T-cell (primary cell): ENCODE measurements around the gene DAAM1. TPM values are rescaled to one million over a fixed set of nuclear protein-coding genes. Genes with fewer than 3 reads are reported as not detected.

Source experiments
- ATAC-seq, 4 experiments: fragments of 200-7000 bp in 3 of 4; fragments of 150-1000 bp in 1 of 4; cut with Tn5 transposase; replicated peaks in 1 of 4; 1 replicate in 3 of 4; 2 replicates in 1 of 4; pipeline ENCODE4 v1.10.0; 2021; ENCODE audit warnings: moderate library complexity in 3 of 4, mild to moderate bottlenecking in 2 of 4, moderate number of reproducible peaks in 1 of 4
- CTCF ChIA-PET, 2 donors: fragments of 300-600 bp; sonication (Branson Sonifier 250); formaldehyde crosslinking; loops; one replicate each; lab custom pipeline; 2022; ENCODE audit warnings: antibody characterized with exemption in 2 of 2; lab: Charles Lee
- POLR2A ChIA-PET, 2 donors: fragments of 300-600 bp; sonication (Branson Sonifier 250); formaldehyde crosslinking; loops; one replicate each; lab custom pipeline; 2022; ENCODE audit warnings: antibody characterized with exemption in 2 of 2; lab: Charles Lee
- DNase-seq, 35 experiments: peaks; one replicate each; pipeline versions ENCODE4 v3.0.0 to v3.0.0-alpha.2; 2013 to 2023
- H3K27ac ChIP-seq: one replicate; pipeline ENCODE4 v1.5.1; 2013; ENCODE audit warnings: low read length
- H3K27me3 ChIP-seq, 2 experiments: replicated peaks in 1 of 2; 1 replicate in 1 of 2; 2 replicates in 1 of 2; pipeline versions ENCODE4 v1.6.1 to v1.7.0; 2013; ENCODE audit warnings: low read length in 1 of 2, mixed read lengths in 1 of 2; ENCODE audit not compliant: control insufficient read depth in 2 of 2, insufficient read depth in 2 of 2; ENCODE audit errors: extremely low read depth in 1 of 2
- H3K36me3 ChIP-seq, 2 donors: 1 replicate in 1 of 2; 2 replicates in 1 of 2; pipeline versions ENCODE4 v1.6.1 to v1.7.0; 2013; ENCODE audit warnings: low read length in 1 of 2; ENCODE audit not compliant: control insufficient read depth in 2 of 2, insufficient read depth in 1 of 2; ENCODE audit errors: extremely low read depth in 1 of 2
- H3K4me1 ChIP-seq, 2 experiments: 1 replicate in 1 of 2; 2 replicates in 1 of 2; pipeline versions ENCODE4 v1.6.1 to v1.7.0; 2013; ENCODE audit warnings: low read length in 2 of 2, mixed read lengths in 1 of 2; ENCODE audit not compliant: insufficient read depth in 2 of 2, control insufficient read depth in 1 of 2; ENCODE audit errors: extremely low read depth in 1 of 2
- H3K4me3 ChIP-seq, 2 donors: 1 replicate in 1 of 2; 2 replicates in 1 of 2; pipeline versions ENCODE4 v1.5.1 to v1.7.0; 2013; ENCODE audit warnings: mild to moderate bottlenecking in 2 of 2, low read length in 1 of 2, moderate library complexity in 1 of 2; ENCODE audit not compliant: control insufficient read depth in 1 of 2; ENCODE audit errors: extremely low read depth in 1 of 2
- H3K9me3 ChIP-seq: 2 replicates; pipeline ENCODE4 v1.7.0; 2013
- H3K27ac Mint-ChIP-seq, 2 donors: one replicate each; pipeline ENCODE4 v1.8.0; 2020 to 2021; ENCODE audit warnings: mild to moderate bottlenecking in 2 of 2, mixed read lengths in 2 of 2
- H3K27me3 Mint-ChIP-seq, 2 donors: one replicate each; pipeline ENCODE4 v1.8.0; 2021 to 2022; ENCODE audit warnings: mixed read lengths in 2 of 2
- H3K36me3 Mint-ChIP-seq: one replicate; pipeline ENCODE4 v1.8.0; 2021; ENCODE audit warnings: mixed read lengths
- H3K4me1 Mint-ChIP-seq, 3 donors: one replicate each; pipeline ENCODE4 v1.8.0; 2020 to 2022; ENCODE audit warnings: mixed read lengths in 3 of 3, mild to moderate bottlenecking in 1 of 3
- H3K4me3 Mint-ChIP-seq, 3 donors: one replicate each; pipeline ENCODE4 v1.8.0; 2020 to 2022; ENCODE audit warnings: mild to moderate bottlenecking in 3 of 3, mixed read lengths in 3 of 3, moderate library complexity in 3 of 3
- H3K9me3 Mint-ChIP-seq, 3 donors: one replicate each; pipeline ENCODE4 v1.8.0; 2020 to 2022; ENCODE audit warnings: mixed read lengths in 3 of 3
- WGBS: methylation state at CpG from one replicate; pipeline ENCODE4 v1.1.5; 2013; ENCODE audit warnings: missing lambda C conversion rate; ENCODE audit not compliant: insufficient coverage; 5-methylcytosine and 5-hydroxymethylcytosine counted together
- total RNA-seq, 35 experiments: library from RNA in 6 of 35; stranded (reverse) in 6 of 35; fragments of 120-200 nt in 1 of 35; gene quantifications; one replicate each; pipeline versions ENCODE4 v1.2.1 to v1.2.4 and lab custom pipeline; 2013 to 2026

The DAAM1 gene
- total RNA-seq, 5 donors from 2014 or later (not counting 1 experiment from before 2014, with no cell fraction given): 9.6 to 25.3 (median 23.9) TPM

- DNase-seq (no peak), ATAC-seq (no peak)
- no peak overlapping the region for H3K4me3 Mint-ChIP-seq
- POLR2A ChIA-PET: interaction anchor here in 1 of 2 donors (0.9 kb wide), 1 partner anchor 172 kb away, joined by 5 read pairs; no protein-coding TSS in a partner anchor
- H3K27me3 Mint-ChIP-seq: no peaks in the 10 kb centered on the region
- Histone ChIP-seq H3K27ac (no peak overlapping the region), H3K27me3 (no peaks in the 10 kb centered on the region), H3K9me3 (no peaks in the 10 kb centered on the region), H3K36me3 (peaks cover 0 to 4% of the 10 kb centered on the region in 2 donors), H3K4me3 (no peak overlapping the region), H3K4me1 (no peaks in the 10 kb centered on the region)
- peaks cover 18% of the 10 kb centered on the region for H3K36me3 Mint-ChIP-seq
- peaks cover 3 to 14% (median 5%) of the 10 kb centered on the region in 3 donors for H3K4me1 Mint-ChIP-seq
- 100% methylated on average over 1 of the region's 1 CpG for WGBS
- no peak overlapping the region for H3K27ac Mint-ChIP-seq
- CTCF ChIA-PET: no interaction called here
- no peaks in the 10 kb centered on the region for H3K9me3 Mint-ChIP-seq
Measured at GRCh38 chr14:59256331-59256730, 67.9 kb downstream of the DAAM1 start.

- Mint-ChIP-seq H3K4me3 (no peak overlapping the region), H3K36me3 (peaks cover 49% of the 10 kb centered on the region), H3K27ac (no peak overlapping the region), H3K27me3 (no peaks in the 10 kb centered on the region), H3K9me3 (no peaks in the 10 kb centered on the region), H3K4me1 (peaks cover 0 to 20% (median 9%) of the 10 kb centered on the region in 3 donors)
- Histone ChIP-seq H3K27me3 (no peaks in the 10 kb centered on the region), H3K4me1 (no peaks in the 10 kb centered on the region), H3K4me3 (no peak overlapping the region), H3K36me3 (peaks cover 3 to 12% of the 10 kb centered on the region in 2 donors), H3K9me3 (no peaks in the 10 kb centered on the region), H3K27ac (no peak overlapping the region)
- DNase-seq: no peak
- ChIA-PET CTCF (no interaction called here), POLR2A (no interaction called here)
- 100% methylated on average over 2 of the region's 3 CpGs for WGBS
- ATAC-seq: no peak
Measured at GRCh38 chr14:59261334-59261733, 72.9 kb downstream of the DAAM1 start.

GRCh38 chr14:59262717-59263454 is 74.4 kb downstream of the DAAM1 start:
- Mint-ChIP-seq H3K4me3 (no peak overlapping the region), H3K27ac (no peak overlapping the region), H3K27me3 (no peaks in the 10 kb centered on the region), H3K4me1 (peaks cover 2 to 13% (median 9%) of the 10 kb centered on the region in 3 donors), H3K36me3 (peaks cover 54% of the 10 kb centered on the region), H3K9me3 (no peaks in the 10 kb centered on the region)
- no peak for DNase-seq
- no peak overlapping the region for H3K4me3 ChIP-seq
- H3K27ac ChIP-seq: no peak overlapping the region
- H3K4me1 ChIP-seq: no peaks in the 10 kb centered on the region
- ChIA-PET POLR2A (no interaction called here), CTCF (no interaction called here)
- ATAC-seq: no peak
- H3K27me3 ChIP-seq: no peaks in the 10 kb centered on the region
- WGBS: 88% methylated on average over 5 of the region's 7 CpGs
- H3K9me3 ChIP-seq: no peaks in the 10 kb centered on the region
- peaks cover 3 to 12% of the 10 kb centered on the region in 2 donors for H3K36me3 ChIP-seq

- no peak overlapping the region for H3K27ac ChIP-seq
- H3K9me3 ChIP-seq: no peaks in the 10 kb centered on the region
- Mint-ChIP-seq H3K27me3 (no peaks in the 10 kb centered on the region), H3K9me3 (no peaks in the 10 kb centered on the region), H3K36me3 (peaks cover 67% of the 10 kb centered on the region), H3K4me3 (no peak overlapping the region), H3K27ac (no peak overlapping the region), H3K4me1 (peaks cover 2 to 7% (median 6%) of the 10 kb centered on the region in 3 donors)
- peak in 1 of 4 experiments; percentile 55 for ATAC-seq
- no peak for DNase-seq
- POLR2A ChIA-PET: interaction anchor here in 1 of 2 donors (0.6 kb wide), 1 partner anchor 107 kb away, joined by 3 read pairs; no protein-coding TSS in a partner anchor
- no peaks in the 10 kb centered on the region for H3K4me1 ChIP-seq
- H3K27me3 ChIP-seq: no peaks in the 10 kb centered on the region
- H3K4me3 ChIP-seq: no peak overlapping the region
- CTCF ChIA-PET: no interaction called here
- H3K36me3 ChIP-seq: peaks cover 3 to 18% of the 10 kb centered on the region in 2 donors
Measured at GRCh38 chr14:59265808-59266207, 77.3 kb downstream of the DAAM1 start.

GRCh38 chr14:59267046-59267445 is 78.6 kb downstream of the DAAM1 start:
- no CpG with 5 or more reads among the region's 2 CpGs for WGBS
- H3K4me1 ChIP-seq: no peaks in the 10 kb centered on the region
- ChIA-PET CTCF (interaction anchor here (0.5 to 1.1 kb wide), 2 partner anchors 13 to 52 kb away, joined by 3 read pairs; no protein-coding TSS in a partner anchor), POLR2A (no interaction called here)
- H3K4me1 Mint-ChIP-seq: peaks cover 2 to 7% (median 6%) of the 10 kb centered on the region in 3 donors
- H3K27me3 ChIP-seq: no peaks in the 10 kb centered on the region
- no peaks in the 10 kb centered on the region for H3K27me3 Mint-ChIP-seq
- H3K36me3 ChIP-seq: peaks cover 3 to 18% of the 10 kb centered on the region in 2 donors
- H3K27ac Mint-ChIP-seq: no peak overlapping the region
- no peak for DNase-seq
- no peak for ATAC-seq
- no peak overlapping the region for H3K4me3 ChIP-seq
- H3K36me3 Mint-ChIP-seq: peaks cover 67% of the 10 kb centered on the region
- H3K27ac ChIP-seq: no peak overlapping the region
- H3K9me3 ChIP-seq: no peaks in the 10 kb centered on the region
- H3K9me3 Mint-ChIP-seq: no peaks in the 10 kb centered on the region
- H3K4me3 Mint-ChIP-seq: no peak overlapping the region

GRCh38 chr14:59268011-59268410 is 79.5 kb downstream of the DAAM1 start:
- POLR2A ChIA-PET: no interaction called here
- Histone ChIP-seq H3K36me3 (peaks cover 3 to 18% of the 10 kb centered on the region in 2 donors), H3K4me1 (no peaks in the 10 kb centered on the region), H3K27ac (no peak overlapping the region), H3K9me3 (no peaks in the 10 kb centered on the region), H3K4me3 (no peak overlapping the region), H3K27me3 (no peaks in the 10 kb centered on the region)
- CTCF ChIA-PET: interaction anchor here in 1 of 2 donors (1.1 kb wide), 1 partner anchor 51 kb away, joined by 3 read pairs; no protein-coding TSS in a partner anchor
- no CpG with 5 or more reads among the region's 10 CpGs for WGBS
- no peaks in the 10 kb centered on the region for H3K27me3 Mint-ChIP-seq
- peaks cover 2 to 7% (median 3%) of the 10 kb centered on the region in 3 donors for H3K4me1 Mint-ChIP-seq
- no peak overlapping the region for H3K4me3 Mint-ChIP-seq
- H3K27ac Mint-ChIP-seq: no peak overlapping the region
- DNase-seq (no peak), ATAC-seq (no peak)
- no peaks in the 10 kb centered on the region for H3K9me3 Mint-ChIP-seq
- peaks cover 68% of the 10 kb centered on the region for H3K36me3 Mint-ChIP-seq
